Keratinocyte (primary cell): ENCODE results near the gene SLC5A3. TPM values are rescaled to one million over a fixed set of nuclear protein-coding genes. Genes with fewer than 3 reads are reported as not detected.

Experiments
- DNase-seq: peaks from one replicate; pipeline ENCODE4 v3.0.0-alpha.2; 2011; ENCODE audit warnings: low read depth, missing footprints, low spot score
- FAIRE-seq: peaks from 2 replicates; lab custom pipeline; 2011; peaks lifted over from hg19 to GRCh38; lab: Jason Lieb, UNC
- H2AFZ ChIP-seq: 2 replicates; pipeline ENCODE4 v1.6.0; 2012; ENCODE audit warnings: low read length, control low read depth, inconsistent platforms; ENCODE audit not compliant: control insufficient read depth
- H3K27ac ChIP-seq: 2 replicates; pipeline ENCODE4 v1.5.1; 2011; ENCODE audit warnings: low read length; ENCODE audit not compliant: control insufficient read depth, insufficient read depth
- H3K27me3 ChIP-seq: 3 replicates; pipeline ENCODE4 v1.6.0; 2011; ENCODE audit warnings: low read length; ENCODE audit not compliant: control insufficient read depth, insufficient read depth; ENCODE audit errors: extremely low read depth
- H3K36me3 ChIP-seq, 2 experiments: 2 replicates in 1 of 2; 3 replicates in 1 of 2; pipeline ENCODE4 v1.5.1; 2011; ENCODE audit warnings: low read length in 2 of 2, mild to moderate bottlenecking in 1 of 2; ENCODE audit not compliant: control insufficient read depth in 2 of 2, insufficient read depth in 2 of 2; ENCODE audit errors: extremely low read depth in 1 of 2
- H3K4me1 ChIP-seq: 3 replicates; pipeline ENCODE4 v1.5.1; 2011; ENCODE audit warnings: low read length; ENCODE audit not compliant: control insufficient read depth, insufficient read depth; ENCODE audit errors: extremely low read depth
- H3K4me2 ChIP-seq: 3 replicates; pipeline ENCODE4 v1.6.0; 2011; ENCODE audit warnings: low read depth, low read length; ENCODE audit not compliant: control insufficient read depth, insufficient read depth; ENCODE audit errors: extremely low read depth
- H3K4me3 ChIP-seq, 3 experiments: fragments of 200-600 bp in 1 of 3; sonication (generic) in 1 of 3; 2 replicates in 2 of 3; 3 replicates in 1 of 3; pipeline ENCODE4 v1.5.1; 2011 to 2016; ENCODE audit warnings: low read length in 3 of 3, mild to moderate bottlenecking in 3 of 3, control low read depth in 2 of 3, inconsistent platforms in 1 of 3, low read depth in 1 of 3, mixed read lengths in 1 of 3, mixed run types in 1 of 3, moderate library complexity in 1 of 3; ENCODE audit not compliant: control insufficient read depth in 2 of 3, insufficient read depth in 2 of 3; ENCODE audit errors: extremely low read depth in 1 of 3
- H3K79me2 ChIP-seq: 2 replicates; pipeline ENCODE4 v1.6.0; 2012; ENCODE audit warnings: low read length; ENCODE audit not compliant: control insufficient read depth, insufficient read depth
- H3K9ac ChIP-seq: 3 replicates; pipeline ENCODE4 v1.6.0; 2011; ENCODE audit warnings: low read length; ENCODE audit not compliant: control insufficient read depth, insufficient read depth; ENCODE audit errors: extremely low read depth
- H3K9me1 ChIP-seq: 3 replicates; pipeline ENCODE4 v1.6.0; 2011; ENCODE audit warnings: low read length; ENCODE audit not compliant: control insufficient read depth, insufficient read depth; ENCODE audit errors: extremely low read depth
- H3K9me3 ChIP-seq: 2 replicates; pipeline ENCODE4 v1.5.1; 2012; ENCODE audit warnings: low read depth, low read length; ENCODE audit not compliant: control insufficient read depth
- H4K20me1 ChIP-seq: 3 replicates; pipeline ENCODE4 v1.6.0; 2011; ENCODE audit warnings: low read length; ENCODE audit not compliant: control insufficient read depth, insufficient read depth; ENCODE audit errors: extremely low read depth
- CTCF ChIP-seq, 3 experiments: IDR thresholded peaks in 1 of 3; conservative IDR thresholded peaks in 1 of 3; optimal IDR thresholded peaks in 1 of 3; 2 replicates in 2 of 3; 3 replicates in 1 of 3; pipeline versions ENCODE3 to v1.5.1; 2011; ENCODE audit warnings: low read length in 3 of 3, mild to moderate bottlenecking in 3 of 3, moderate library complexity in 2 of 3, control low read depth in 1 of 3, inconsistent platforms in 1 of 3; ENCODE audit not compliant: insufficient read depth in 2 of 3; ENCODE audit errors: extremely low read depth in 1 of 3
- EZH2 ChIP-seq: IDR thresholded peaks from one replicate; pipeline ENCODE4 v1.6.1; 2012; ENCODE audit warnings: inconsistent platforms, mild to moderate bottlenecking, low read length, moderate library complexity
- dilution Hi-C: fragments of 300-500 bp; cut with MboI; formaldehyde crosslinking; loops from one replicate; pipeline ENCODE4 v1.7.0; 2020; ENCODE audit warnings: low sequenced_read_pairs; ENCODE audit not compliant: extremely low pct_ligation_motif_present
- polyA plus RNA-seq, 5 experiments: library from polyadenylated mRNA; depleted of rRNA in 3 of 5; stranded (reverse) in 3 of 5; stranded (forward) in 1 of 5; unstranded in 1 of 5; fragments of >200 nt; gene quantifications; 1 replicate in 1 of 5; 2 replicates in 3 of 5; 3 replicates in 1 of 5; pipeline versions ENCODE4 v1.2.1 to v1.2.3, GENCODE V29; 2011 to 2012; ENCODE audit warnings: missing spikeins in 2 of 5, low read depth in 1 of 5, low replicate concordance in 1 of 5

SLC5A3 gene
- polyA plus RNA-seq, 1 donor (not counting 4 experiments of a cell fraction or from before 2014, with no cell fraction given) = 5.9 TPM

- Histone ChIP-seq H3K36me3 (no peaks in the 10 kb centered on the region), H3K4me2 (no peak overlapping the region), H3K9me3 (no peaks in the 10 kb centered on the region), H3K27ac (no peak overlapping the region), H3K9ac (no peak overlapping the region), H3K27me3 (no peaks in the 10 kb centered on the region), H3K79me2 (no peaks in the 10 kb centered on the region), H3K4me1 (peaks cover 30% of the 10 kb centered on the region), H2AFZ (no peak overlapping the region), H3K4me3 (no peak overlapping the region), H4K20me1 (no peaks in the 10 kb centered on the region), H3K9me1 (no peaks in the 10 kb centered on the region)
- FAIRE-seq (no peak), DNase-seq (no peak)
- dilution Hi-C loops = no loop called here
- TF ChIP-seq CTCF (optimal IDR thresholded peaks at IDR 0.05 in 1 of 3, IDR thresholded peaks at IDR 0.05 in 1 of 3, conservative IDR thresholded peaks at IDR 0.05 in 1 of 3; ENCODE audit: extremely low read depth in 1 of 3, insufficient read depth in 2 of 3, low read length in 3 of 3) = no peak
Observed at GRCh38 chr21:34034369-34035014, 38.9 kb upstream of the SLC5A3 start.

- peak; percentile 91 for FAIRE-seq
- H3K9ac ChIP-seq = no peak overlapping the region
Observed at GRCh38 chr21:34035619-34036354, 37.6 kb upstream of the SLC5A3 start.

More at GRCh38 chr21:34035619-34036354, 37.6 kb upstream of the SLC5A3 start:
- H3K4me2 ChIP-seq = peak overlapping the region; percentile 65
- dilution Hi-C loops = no loop called here
- peak; percentile 87 for DNase-seq
- peak overlapping the region; percentile 69 for H2AFZ ChIP-seq
- TF ChIP-seq EZH2 (no peak), CTCF (optimal IDR thresholded peaks at IDR 0.05 in 1 of 3, IDR thresholded peaks at IDR 0.05 in 1 of 3, conservative IDR thresholded peaks at IDR 0.05 in 1 of 3; ENCODE audit: extremely low read depth in 1 of 3, insufficient read depth in 2 of 3, low read length in 3 of 3) (no peak)
- no peaks in the 10 kb centered on the region for H3K9me1 ChIP-seq
- no peaks in the 10 kb centered on the region for H3K9me3 ChIP-seq
- peak overlapping the region; percentile 65 for H3K27ac ChIP-seq
- H4K20me1 ChIP-seq = no peaks in the 10 kb centered on the region
- H3K79me2 ChIP-seq = no peaks in the 10 kb centered on the region
- no peaks in the 10 kb centered on the region for H3K27me3 ChIP-seq
- H3K4me1 ChIP-seq = peaks cover 30% of the 10 kb centered on the region
- no peak overlapping the region for H3K4me3 ChIP-seq
- no peaks in the 10 kb centered on the region for H3K36me3 ChIP-seq
